HK-2 (cell line): ENCODE measurements around the gene PIGX.
A peak's percentile ranks its signal among the peaks of the same experiment; 100 is the strongest.
"Not testable (repeated sequence)": the region's sequence is repeated elsewhere in the genome, so short reads cannot be mapped to it uniquely, and the experiment has no call there.

Experiments used
- DNase-seq: peaks from one replicate; pipeline ENCODE4 v3.0.0-alpha.2; 2018; ENCODE audit not compliant: unreplicated experiment

PIGX gene

GRCh38 chr3:196706327-196706726 lies 5.8 kb upstream of the PIGX start:
- no peak for DNase-seq

- no peak for DNase-seq
These were observed 5.4 kb upstream of the PIGX start for GRCh38 chr3:196706731-196707130.

- no peak for DNase-seq
These were observed 4.6 kb upstream of the PIGX start for GRCh38 chr3:196707566-196707965.

- DNase-seq: no peak
These were observed 3.7 kb upstream of the PIGX start for GRCh38 chr3:196708467-196708866.

GRCh38 chr3:196712514-196713413 lies 587 bp downstream of the PIGX start:
- DNase-seq: no peak

GRCh38 chr3:196717162-196717561 lies 5.0 kb downstream of the PIGX start:
- not testable (repeated sequence) for DNase-seq

GRCh38 chr3:196721097-196721496 lies 8.9 kb downstream of the PIGX start:
- DNase-seq: no peak

GRCh38 chr3:196726788-196727675 lies 14.9 kb downstream of the PIGX start:
- DNase-seq: no peak

GRCh38 chr3:196735751-196736150 lies 23.6 kb downstream of the PIGX start:
- no peak for DNase-seq

- DNase-seq: no peak
These were observed 24.6 kb downstream of the PIGX start for GRCh38 chr3:196736670-196737374.

GRCh38 chr3:196737655-196738054 lies 25.5 kb downstream of the PIGX start:
- DNase-seq: no peak

GRCh38 chr3:196739671-196740480 lies 27.7 kb downstream of the PIGX start, which contains the start of gene PAK2:
Gene PAK2 (plus strand): TSS chr3:196739857. CDS start chr3:196782647, 42,790 bp downstream.
- DNase-seq: peak; percentile 92

- peak; percentile 52 for DNase-seq
These were observed 28.5 kb downstream of the PIGX start for GRCh38 chr3:196740481-196741248.

GRCh38 chr3:196741249-196741889 lies 29.2 kb downstream of the PIGX start:
- DNase-seq: no peak

GRCh38 chr3:196743569-196743968 lies 31.4 kb downstream of the PIGX start:
- DNase-seq: not testable (repeated sequence)

GRCh38 chr3:196749125-196749524 lies 36.9 kb downstream of the PIGX start:
- DNase-seq: no peak

- no peak for DNase-seq
These were observed 41.0 kb downstream of the PIGX start for GRCh38 chr3:196753201-196753600.

- no peak for DNase-seq
These were observed 42.2 kb downstream of the PIGX start for GRCh38 chr3:196754091-196754981.

GRCh38 chr3:196756732-196757131 lies 44.6 kb downstream of the PIGX start:
- no peak for DNase-seq
